ENCODE measurements around the gene DDR2.

DDR2 gene

GRCh38 chr1:162660574-162660973 is 28.3 kb downstream of the DDR2 start:
- no peak for TF ChIP-seq CTCF (conservative IDR thresholded peaks at IDR 0.05; ENCODE audit: control insufficient read depth, insufficient read depth, low read depth, low read length)
- H3K4me3 ChIP-seq (ENCODE audit: control insufficient read depth, low read depth, low read length): no peak overlapping the region
- DNase-seq (ENCODE audit: low read depth): no peak

- no peak for TF ChIP-seq CTCF (conservative IDR thresholded peaks at IDR 0.05; ENCODE audit: control insufficient read depth, insufficient read depth, low read depth, low read length)
- DNase-seq (ENCODE audit: low read depth): no peak
Measured at GRCh38 chr1:162661336-162661735, 29.1 kb downstream of the DDR2 start.

DNA sequence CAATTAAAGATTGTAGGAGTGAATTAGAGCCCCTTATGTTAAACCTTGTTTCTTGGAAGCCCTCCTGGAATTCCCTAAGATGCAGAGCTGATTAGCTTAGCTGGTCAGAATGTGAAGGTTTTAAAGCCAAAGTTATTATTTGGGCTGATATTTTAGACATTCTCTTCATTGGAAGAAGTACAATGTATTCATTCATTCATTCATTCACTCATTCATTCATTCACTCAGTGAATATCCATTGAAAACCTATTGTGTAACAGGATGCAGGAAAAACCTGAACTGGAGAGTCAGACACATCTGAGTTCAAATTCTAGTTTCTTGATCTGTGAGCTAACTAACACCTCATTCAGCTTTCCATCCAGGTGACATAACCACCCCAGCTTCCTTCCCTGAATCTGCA is 29.7 kb downstream of the DDR2 start:
- DNase-seq (ENCODE audit: low read depth): no peak
- no peak overlapping the region for H3K4me3 ChIP-seq (ENCODE audit: control insufficient read depth, low read depth, low read length)
- TF ChIP-seq CTCF (conservative IDR thresholded peaks at IDR 0.05; ENCODE audit: control insufficient read depth, insufficient read depth, low read depth, low read length): no peak

More at GRCh38 chr1:162661336-162661735, 29.1 kb downstream of the DDR2 start:
- H3K4me3 ChIP-seq (ENCODE audit: control insufficient read depth, low read depth, low read length): no peak overlapping the region

- DNase-seq (ENCODE audit: low read depth): peak; percentile 55
- no peak overlapping the region for H3K4me3 ChIP-seq (ENCODE audit: control insufficient read depth, low read depth, low read length)
- TF ChIP-seq CTCF (conservative IDR thresholded peaks at IDR 0.05; ENCODE audit: control insufficient read depth, insufficient read depth, low read depth, low read length): no peak
Measured at GRCh38 chr1:162663086-162663485, 30.8 kb downstream of the DDR2 start.

DNA sequence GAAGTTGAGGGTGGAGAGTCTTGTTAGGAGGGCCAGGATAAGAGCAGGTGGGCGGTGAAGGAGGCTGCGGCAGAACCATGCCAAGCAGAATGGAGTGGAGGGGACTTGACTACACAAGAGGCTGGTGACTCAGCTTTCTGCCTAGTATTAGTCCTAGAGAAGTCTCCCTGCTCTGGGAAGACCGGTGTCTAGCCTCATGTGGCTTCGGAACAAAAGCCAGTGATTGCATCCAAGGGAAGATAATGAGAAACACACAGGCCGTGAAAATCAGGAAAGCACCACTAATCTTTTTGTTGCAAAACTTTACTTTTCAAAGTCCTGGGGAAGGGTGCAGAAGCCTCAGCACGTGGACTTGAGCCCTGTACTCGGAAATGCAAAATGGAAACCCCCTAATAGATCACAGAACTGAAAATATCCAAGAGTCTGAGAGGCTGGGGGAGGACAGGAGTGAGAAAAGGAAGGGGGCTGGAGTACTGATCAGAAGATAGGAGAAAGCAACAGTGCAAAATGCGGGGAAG is 31.4 kb downstream of the DDR2 start:
- TF ChIP-seq CTCF (conservative IDR thresholded peaks at IDR 0.05; ENCODE audit: control insufficient read depth, insufficient read depth, low read depth, low read length): no peak
- peak; percentile 97 for DNase-seq (ENCODE audit: low read depth)
- H3K4me3 ChIP-seq (ENCODE audit: control insufficient read depth, low read depth, low read length): no peak overlapping the region

GRCh38 chr1:162666006-162666645 is 33.9 kb downstream of the DDR2 start:
- no peak overlapping the region for H3K4me3 ChIP-seq (ENCODE audit: control insufficient read depth, low read depth, low read length)
- DNase-seq (ENCODE audit: low read depth): peak; percentile 84
- TF ChIP-seq CTCF (conservative IDR thresholded peaks at IDR 0.05; ENCODE audit: control insufficient read depth, insufficient read depth, low read depth, low read length): no peak
